ENCODE measurements around the gene IGFL1. TPM values are rescaled to one million over a fixed set of nuclear protein-coding genes. Genes with fewer than 3 reads are reported as not detected.
"Not testable (repeated sequence)": the region's sequence is repeated elsewhere in the genome, so short reads cannot be mapped to it uniquely, and the experiment has no call there.

Gene IGFL1
- total and polyA plus RNA-seq, 2 of the 8 experiments (the other 6 are each of a cell fraction or from before 2014, with no cell fraction given), result not detected

- CTCF ChIA-PET (ENCODE audit: partially characterized antibody), result interaction anchor here (0.7 to 4.9 kb wide), 3 partner anchors 73 to 163 kb away, joined by 4 to 143 read pairs (median 5); no protein-coding TSS in a partner anchor
- no peak for TF ChIP-seq NANOG (IDR thresholded peaks at IDR 0.05; ENCODE audit: insufficient read depth, low read depth, low read length, poor library complexity, severe bottlenecking)
- Histone ChIP-seq H3K4me2 (ENCODE audit: insufficient read depth in 1 of 2, low read depth in 2 of 2, low read length in 2 of 2) (no peak overlapping the region), H2BK20ac (ENCODE audit: low read length) (no peak overlapping the region), H3K79me1 (ENCODE audit: low read depth, low read length) (no peaks in the 10 kb centered on the region), H2BK12ac (ENCODE audit: low read depth, low read length) (no peak overlapping the region), H2AK5ac (ENCODE audit: low read depth, low read length) (no peak overlapping the region), H3K4me1 (replicated peaks in 1 of 4; ENCODE audit: control insufficient read depth in 3 of 4, insufficient read depth in 4 of 4, low read length in 3 of 4) (no peaks in the 10 kb centered on the region), H3K27me3 (replicated peaks in 1 of 4; ENCODE audit: control insufficient read depth in 3 of 4, extremely low read depth in 1 of 4, insufficient read depth in 3 of 4, low read length in 3 of 4) (no peaks in the 10 kb centered on the region), H2BK120ac (replicated peaks; ENCODE audit: low read depth, low read length) (no peak overlapping the region), H3K4me3 (ENCODE audit: extremely low read depth in 1 of 4, insufficient read depth in 2 of 4, low read depth in 3 of 4, low read length in 4 of 4) (no peak overlapping the region), H3K23me2 (ENCODE audit: low read depth, low read length) (no peaks in the 10 kb centered on the region), H3K14ac (ENCODE audit: insufficient read length) (no peak overlapping the region), H3K79me2 (ENCODE audit: control insufficient read depth in 1 of 2, insufficient read depth in 2 of 2, low read length in 2 of 2) (no peaks in the 10 kb centered on the region), H3K9ac (replicated peaks in 1 of 4; ENCODE audit: extremely low read depth in 1 of 4, low read depth in 3 of 4, low read length in 3 of 4) (no peak overlapping the region), H3K36me3 (ENCODE audit: control insufficient read depth in 2 of 4, insufficient read depth in 4 of 4, low read length in 3 of 4) (no peaks in the 10 kb centered on the region), H3K27ac (ENCODE audit: low read depth, low read length) (no peak overlapping the region), H2BK15ac (ENCODE audit: low read length) (peak overlapping the region; percentile 72; the same call in 1 of the 2 replicates), H4K91ac (replicated peaks; ENCODE audit: insufficient read length, low read length) (no peak overlapping the region), H3K18ac (ENCODE audit: extremely low read depth, low read length) (no peak overlapping the region), H2AFZ (ENCODE audit: low read length) (no peak overlapping the region), H4K5ac (ENCODE audit: insufficient read length, low read depth, low read length) (no peak overlapping the region), H3K56ac (replicated peaks; ENCODE audit: insufficient read length, low read depth, low read length) (no peak overlapping the region), H4K20me1 (replicated peaks in 1 of 2; ENCODE audit: control insufficient read depth in 1 of 2, insufficient read depth in 2 of 2, low read length in 2 of 2) (no peaks in the 10 kb centered on the region), H4K8ac (ENCODE audit: extremely low read depth, insufficient read depth, low read length) (no peak overlapping the region), H3K9me3 (ENCODE audit: insufficient read depth in 2 of 2, low read depth in 1 of 2, low read length in 1 of 2) (no peaks in the 10 kb centered on the region), H3K23ac (ENCODE audit: insufficient read length) (no peak overlapping the region), H3K4ac (replicated peaks; ENCODE audit: insufficient read length, low read depth, low read length) (no peak overlapping the region), H2BK5ac (ENCODE audit: low read depth, low read length) (no peak overlapping the region)
- POLR2A ChIA-PET (ENCODE audit: partially characterized antibody), result interaction anchor here (0.9 to 1.0 kb wide), 2 partner anchors 17 to 114 kb away, joined by 3 read pairs; no protein-coding TSS in a partner anchor
- DNase-seq (ENCODE audit: low read depth in 1 of 2, low spot score in 2 of 2) (no peak), FAIRE-seq (no peak)
- WGBS, 2 experiments (ENCODE audit: extremely low coverage in 1 of 2, insufficient coverage in 1 of 2, insufficient read length in 1 of 2, insufficient replicate concordance in 2 of 2, low coverage in 1 of 2, low lambda C conversion rate in 2 of 2, missing lambda C conversion rate in 1 of 2), result 92% methylated on average over 3 of the region's 3 CpGs; no CpG with 5 or more reads in 1 of the 2 experiments
Observed at GRCh38 chr19:46191972-46192371, 37.6 kb upstream of the IGFL1 start.

DNA sequence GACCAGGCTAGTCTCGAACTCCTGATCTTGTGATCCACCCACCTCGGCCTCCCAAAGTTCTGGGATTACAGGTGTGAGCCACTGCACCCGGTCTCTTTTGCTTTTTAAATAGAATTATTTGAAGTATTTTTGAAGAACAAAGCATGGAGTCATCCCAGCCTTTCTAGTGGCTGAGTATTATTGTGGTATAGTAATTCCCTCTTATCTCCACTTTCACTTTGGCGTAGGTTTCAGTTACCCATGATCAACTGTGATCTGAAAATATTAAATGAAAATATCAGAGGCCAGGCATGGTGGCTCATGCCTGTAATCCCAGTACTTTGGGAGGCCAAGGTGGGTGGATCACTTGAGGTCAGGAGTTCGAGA is 36.9 kb upstream of the IGFL1 start:
- H3K23me2 ChIP-seq (ENCODE audit: low read depth, low read length); H3K23ac ChIP-seq (ENCODE audit: insufficient read length); H3K4ac ChIP-seq (replicated peaks; ENCODE audit: insufficient read length, low read depth, low read length); H3K27me3 ChIP-seq (replicated peaks in 1 of 4; ENCODE audit: control insufficient read depth in 3 of 4, extremely low read depth in 1 of 4, insufficient read depth in 3 of 4, low read length in 3 of 4); H2BK20ac ChIP-seq (ENCODE audit: low read length); H3K4me2 ChIP-seq (ENCODE audit: insufficient read depth in 1 of 2, low read depth in 2 of 2, low read length in 2 of 2); H3K36me3 ChIP-seq (ENCODE audit: control insufficient read depth in 2 of 4, insufficient read depth in 4 of 4, low read length in 3 of 4); H3K9me3 ChIP-seq (ENCODE audit: insufficient read depth in 2 of 2, low read depth in 1 of 2, low read length in 1 of 2); H3K18ac ChIP-seq (ENCODE audit: extremely low read depth, low read length); H3K79me1 ChIP-seq (ENCODE audit: low read depth, low read length); H4K8ac ChIP-seq (ENCODE audit: extremely low read depth, insufficient read depth, low read length); H3K27ac ChIP-seq (ENCODE audit: low read depth, low read length); H2AFZ ChIP-seq (ENCODE audit: low read length); H4K91ac ChIP-seq (replicated peaks; ENCODE audit: insufficient read length, low read length); H2BK15ac ChIP-seq (ENCODE audit: low read length); H3K79me2 ChIP-seq (ENCODE audit: control insufficient read depth in 1 of 2, insufficient read depth in 2 of 2, low read length in 2 of 2); H2BK120ac ChIP-seq (replicated peaks; ENCODE audit: low read depth, low read length); H3K4me3 ChIP-seq (ENCODE audit: extremely low read depth in 1 of 4, insufficient read depth in 2 of 4, low read depth in 3 of 4, low read length in 4 of 4); H4K20me1 ChIP-seq (replicated peaks in 1 of 2; ENCODE audit: control insufficient read depth in 1 of 2, insufficient read depth in 2 of 2, low read length in 2 of 2); H2BK5ac ChIP-seq (ENCODE audit: low read depth, low read length); H3K9ac ChIP-seq (replicated peaks in 1 of 4; ENCODE audit: extremely low read depth in 1 of 4, low read depth in 3 of 4, low read length in 3 of 4); DNase-seq (ENCODE audit: low read depth in 1 of 2, low spot score in 2 of 2); H3K4me1 ChIP-seq (replicated peaks in 1 of 4; ENCODE audit: control insufficient read depth in 3 of 4, insufficient read depth in 4 of 4, low read length in 3 of 4); POLR2A ChIA-PET (ENCODE audit: partially characterized antibody); H4K5ac ChIP-seq (ENCODE audit: insufficient read length, low read depth, low read length); H2BK12ac ChIP-seq (ENCODE audit: low read depth, low read length); H3K14ac ChIP-seq (ENCODE audit: insufficient read length); H2AK5ac ChIP-seq (ENCODE audit: low read depth, low read length); H3K56ac ChIP-seq (replicated peaks; ENCODE audit: insufficient read length, low read depth, low read length); FAIRE-seq: not testable (repeated sequence)
- CTCF ChIA-PET (ENCODE audit: partially characterized antibody), result interaction anchor here (1.8 to 4.9 kb wide), 5 partner anchors 73 to 114 kb away, joined by 5 to 143 read pairs (median 13); no protein-coding TSS in a partner anchor
- 97% methylated on average over 5 of the region's 5 CpGs; no CpG with 5 or more reads in 1 of the 2 experiments for WGBS, 2 experiments (ENCODE audit: extremely low coverage in 1 of 2, insufficient coverage in 1 of 2, insufficient read length in 1 of 2, insufficient replicate concordance in 2 of 2, low coverage in 1 of 2, low lambda C conversion rate in 2 of 2, missing lambda C conversion rate in 1 of 2)

Data from H1 (cell line).